ENCODE measurements around the gene METTL6.

METTL6 gene

GRCh38 chr3:15361494-15362214 is 65.7 kb downstream of the METTL6 start:
- DNase-seq: no peak

- DNase-seq: no peak
These were observed 66.4 kb downstream of the METTL6 start for GRCh38 chr3:15360788-15361493.
